Parathyroid adenoma (tissue), 2 donors: Measurements from ENCODE around the gene ULK3.

Experiments
- H2AFZ ChIP-seq: fragments of 300-600 bp; sonication (generic); one replicate; pipeline ENCODE4 v1.7.0; 2017; ENCODE audit warnings: antibody characterized with exemption, mild to moderate bottlenecking
- H3K27ac ChIP-seq: fragments of 300-600 bp; sonication (generic); one replicate; pipeline ENCODE4 v1.7.0; 2017
- H3K27me3 ChIP-seq: fragments of 300-600 bp; sonication (generic); one replicate; pipeline ENCODE4 v1.7.0; 2017; ENCODE audit warnings: low read length; ENCODE audit not compliant: control insufficient read depth, insufficient read depth
- H3K36me3 ChIP-seq: fragments of 300-600 bp; sonication (generic); one replicate; pipeline ENCODE4 v1.7.0; 2017; ENCODE audit warnings: low read length; ENCODE audit not compliant: control insufficient read depth, insufficient read depth
- H3K4me1 ChIP-seq: fragments of 300-600 bp; sonication (generic); one replicate; pipeline ENCODE4 v1.7.0; 2017; ENCODE audit warnings: control low read depth
- H3K4me2 ChIP-seq: fragments of 300-600 bp; sonication (generic); one replicate; pipeline ENCODE4 v1.7.0; 2017; ENCODE audit warnings: low read length
- H3K4me3 ChIP-seq: fragments of 300-600 bp; sonication (generic); one replicate; pipeline ENCODE4 v1.7.0; 2017; ENCODE audit warnings: low read depth, low read length
- H3K79me2 ChIP-seq: fragments of 300-600 bp; sonication (generic); one replicate; pipeline ENCODE4 v1.7.0; 2017; ENCODE audit warnings: control low read depth
- H3K9ac ChIP-seq: fragments of 300-600 bp; sonication (generic); one replicate; pipeline ENCODE4 v1.7.0; 2017; ENCODE audit warnings: mild to moderate bottlenecking
- H3K9me3 ChIP-seq: fragments of 300-600 bp; sonication (generic); one replicate; pipeline ENCODE4 v1.7.0; 2017; ENCODE audit warnings: low read length; ENCODE audit not compliant: control insufficient read depth
- CTCF ChIP-seq: fragments of 300-600 bp; sonication (generic); IDR thresholded peaks from one replicate; pipeline ENCODE4 v1.7.0; 2017; ENCODE audit warnings: antibody characterized with exemption, mild to moderate bottlenecking
- donor health status: primary hyperparathyroidism.

Gene ULK3

GRCh38 chr15:74789741-74790079 lies 53.2 kb downstream of the ULK3 start:
- TF ChIP-seq CTCF: no peak
- H3K36me3 ChIP-seq: no peaks in the 10 kb centered on the region
- peak overlapping the region; percentile 21 for H3K4me3 ChIP-seq
- no peak overlapping the region for H2AFZ ChIP-seq
- H3K9me3 ChIP-seq: no peaks in the 10 kb centered on the region
- H3K27me3 ChIP-seq: no peaks in the 10 kb centered on the region
- H3K27ac ChIP-seq: peak overlapping the region; percentile 31
- H3K4me1 ChIP-seq: peaks cover 10% of the 10 kb centered on the region
- H3K4me2 ChIP-seq: peak overlapping the region; percentile 56
- H3K79me2 ChIP-seq: peaks cover 20% of the 10 kb centered on the region
- no peak overlapping the region for H3K9ac ChIP-seq

- TF ChIP-seq CTCF: no peak
- no peaks in the 10 kb centered on the region for H3K9me3 ChIP-seq
- H3K4me3 ChIP-seq: peak overlapping the region; percentile 21
- peak overlapping the region; percentile 31 for H3K27ac ChIP-seq
- H3K4me1 ChIP-seq: peaks cover 10% of the 10 kb centered on the region
- peaks cover 20% of the 10 kb centered on the region for H3K79me2 ChIP-seq
- no peak overlapping the region for H3K9ac ChIP-seq
- H2AFZ ChIP-seq: no peak overlapping the region
- no peaks in the 10 kb centered on the region for H3K36me3 ChIP-seq
- H3K4me2 ChIP-seq: peak overlapping the region; percentile 56
- no peaks in the 10 kb centered on the region for H3K27me3 ChIP-seq
Measured at GRCh38 chr15:74789171-74789631, 53.8 kb downstream of the ULK3 start.

- H3K27ac ChIP-seq: peak overlapping the region; percentile 0
- no peaks in the 10 kb centered on the region for H3K36me3 ChIP-seq
- H3K27me3 ChIP-seq: no peaks in the 10 kb centered on the region
- no peak for TF ChIP-seq CTCF
- peaks cover 20% of the 10 kb centered on the region for H3K79me2 ChIP-seq
- H3K9me3 ChIP-seq: no peaks in the 10 kb centered on the region
- H2AFZ ChIP-seq: no peak overlapping the region
- H3K4me1 ChIP-seq: peaks cover 10% of the 10 kb centered on the region
- peak overlapping the region; percentile 56 for H3K4me2 ChIP-seq
- no peak overlapping the region for H3K4me3 ChIP-seq
- no peak overlapping the region for H3K9ac ChIP-seq
Measured at GRCh38 chr15:74788683-74789151, 54.2 kb downstream of the ULK3 start.

- Histone ChIP-seq H3K36me3 (no peaks in the 10 kb centered on the region), H3K4me2 (peak overlapping the region; percentile 56), H3K4me3 (no peak overlapping the region), H3K4me1 (peaks cover 10% of the 10 kb centered on the region), H3K9ac (no peak overlapping the region), H3K9me3 (no peaks in the 10 kb centered on the region), H2AFZ (no peak overlapping the region), H3K79me2 (peaks cover 17% of the 10 kb centered on the region), H3K27ac (peak overlapping the region; percentile 11), H3K27me3 (no peaks in the 10 kb centered on the region)
- TF ChIP-seq CTCF: no peak
Measured at GRCh38 chr15:74788042-74788682, 54.8 kb downstream of the ULK3 start.
